NCI-H69 (cell line): ENCODE results near the gene GET3.
"Not testable (repeated sequence)": the region's sequence is repeated elsewhere in the genome, so short reads cannot be mapped to it uniquely, and the experiment has no call there.

Experiments used
- DNase-seq: peaks from one replicate; lab custom pipeline; 2025; lab: John Stamatoyannopoulos, UW

GET3 gene

DNA sequence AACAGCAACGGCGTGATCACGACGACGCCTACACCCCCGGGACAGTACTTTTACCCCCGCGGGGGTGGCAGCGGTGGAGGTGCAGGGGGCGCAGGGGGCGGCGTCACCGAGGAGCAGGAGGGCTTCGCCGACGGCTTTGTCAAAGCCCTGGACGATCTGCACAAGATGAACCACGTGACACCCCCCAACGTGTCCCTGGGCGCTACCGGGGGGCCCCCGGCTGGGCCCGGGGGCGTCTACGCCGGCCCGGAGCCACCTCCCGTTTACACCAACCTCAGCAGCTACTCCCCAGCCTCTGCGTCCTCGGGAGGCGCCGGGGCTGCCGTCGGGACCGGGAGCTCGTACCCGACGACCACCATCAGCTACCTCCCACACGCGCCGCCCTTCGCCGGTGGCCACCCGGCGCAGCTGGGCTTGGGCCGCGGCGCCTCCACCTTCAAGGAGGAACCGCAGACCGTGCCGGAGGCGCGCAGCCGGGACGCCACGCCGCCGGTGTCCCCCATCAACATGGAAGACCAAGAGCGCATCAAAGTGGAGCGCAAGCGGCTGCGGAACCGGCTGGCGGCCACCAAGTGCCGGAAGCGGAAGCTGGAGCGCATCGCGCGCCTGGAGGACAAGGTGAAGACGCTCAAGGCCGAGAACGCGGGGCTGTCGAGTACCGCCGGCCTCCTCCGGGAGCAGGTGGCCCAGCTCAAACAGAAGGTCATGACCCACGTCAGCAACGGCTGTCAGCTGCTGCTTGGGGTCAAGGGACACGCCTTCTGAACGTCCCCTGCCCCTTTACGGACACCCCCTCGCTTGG is 55.0 kb downstream of the GET3 start:
- DNase-seq, result peak; percentile 89

DNA sequence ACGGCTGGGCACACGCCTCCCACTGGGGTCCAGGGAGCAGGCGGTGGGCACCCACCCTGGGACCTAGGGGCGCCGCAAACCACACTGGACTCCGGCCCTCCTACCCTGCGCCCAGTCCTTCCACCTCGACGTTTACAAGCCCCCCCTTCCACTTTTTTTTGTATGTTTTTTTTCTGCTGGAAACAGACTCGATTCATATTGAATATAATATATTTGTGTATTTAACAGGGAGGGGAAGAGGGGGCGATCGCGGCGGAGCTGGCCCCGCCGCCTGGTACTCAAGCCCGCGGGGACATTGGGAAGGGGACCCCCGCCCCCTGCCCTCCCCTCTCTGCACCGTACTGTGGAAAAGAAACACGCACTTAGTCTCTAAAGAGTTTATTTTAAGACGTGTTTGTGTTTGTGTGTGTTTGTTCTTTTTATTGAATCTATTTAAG is 55.6 kb downstream of the GET3 start:
- peak; percentile 66 for DNase-seq

DNA sequence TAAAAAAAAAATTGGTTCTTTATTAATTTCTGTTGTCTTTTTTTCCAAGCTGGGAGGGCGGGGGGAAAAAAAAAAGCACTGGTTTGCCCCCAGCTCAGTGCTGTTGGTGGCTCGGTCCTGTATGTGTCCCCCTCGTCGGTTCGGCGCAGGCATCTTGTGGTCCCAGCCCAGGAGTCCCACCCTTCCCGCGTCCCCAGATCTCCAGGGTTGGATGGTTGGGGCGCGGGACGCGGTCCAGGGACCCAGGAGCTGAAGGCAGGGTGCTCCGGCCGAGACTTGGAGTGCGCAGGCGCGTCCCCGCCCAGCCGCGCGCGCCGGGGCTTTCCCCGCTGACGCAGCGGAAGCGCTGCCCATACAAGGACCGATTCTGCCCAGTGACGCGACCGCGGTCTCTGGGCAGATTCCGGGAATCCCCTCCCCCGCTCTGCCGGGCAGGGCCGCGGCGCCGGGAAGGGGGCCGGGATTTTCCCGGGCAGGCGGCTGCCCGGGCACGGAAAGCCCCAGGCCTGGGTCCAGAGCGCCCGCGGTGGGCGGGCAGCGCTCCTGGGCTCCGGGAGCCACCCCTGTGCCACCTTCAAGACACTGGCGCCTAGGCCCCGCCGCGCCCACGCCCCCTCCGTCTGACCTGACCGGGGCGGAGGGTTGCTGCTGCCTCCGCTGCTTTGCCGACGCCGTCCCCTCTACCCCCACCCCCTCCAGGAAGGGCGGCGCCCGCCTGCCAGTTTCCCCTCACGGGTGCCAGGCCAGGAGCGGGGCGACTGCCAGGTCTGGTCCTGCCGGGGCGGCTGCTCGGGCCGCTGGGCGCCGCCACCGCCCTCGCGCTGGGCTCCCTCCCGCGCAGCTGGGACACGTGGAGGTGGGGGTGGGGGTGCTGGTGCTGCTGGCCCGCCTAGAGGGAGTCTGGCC is 56.2 kb downstream of the GET3 start:
- DNase-seq, result peak; percentile 96

DNA sequence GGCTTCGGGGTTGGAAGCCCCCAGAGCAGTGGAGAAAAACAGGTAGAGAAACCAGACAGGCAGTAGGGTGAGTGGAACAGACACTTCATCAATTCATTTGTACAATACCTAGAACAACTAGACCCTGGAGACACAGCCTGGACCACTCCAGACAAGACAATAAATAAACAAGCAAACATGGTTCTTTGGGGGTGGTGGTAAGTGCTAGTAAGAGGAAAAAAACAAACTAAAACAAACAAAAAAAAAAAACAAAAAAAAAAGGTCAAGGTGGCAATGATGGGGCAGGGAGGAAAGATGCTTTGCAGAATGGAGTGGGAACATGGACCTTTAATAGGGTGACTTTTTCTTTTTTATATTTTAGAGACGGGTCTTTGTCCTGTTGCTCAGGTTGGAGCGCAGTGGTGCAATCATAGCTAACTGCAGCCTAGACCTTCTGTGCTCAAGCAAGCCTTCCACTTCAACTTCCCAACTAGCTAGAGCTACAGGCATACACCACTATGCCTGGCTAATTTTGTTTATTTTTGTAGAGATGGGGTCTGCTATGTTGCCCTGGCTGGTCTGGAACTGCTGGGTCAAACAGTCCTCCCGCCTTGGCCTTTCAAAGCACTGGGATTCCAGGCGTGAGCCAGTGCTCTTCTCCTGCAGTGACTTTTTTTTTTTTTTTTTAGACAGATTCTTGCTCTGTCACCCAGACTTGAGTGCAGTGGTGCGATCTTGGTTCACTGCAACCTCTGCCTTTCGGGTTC is 57.1 kb downstream of the GET3 start:
- DNase-seq, result peak; percentile 33

DNA sequence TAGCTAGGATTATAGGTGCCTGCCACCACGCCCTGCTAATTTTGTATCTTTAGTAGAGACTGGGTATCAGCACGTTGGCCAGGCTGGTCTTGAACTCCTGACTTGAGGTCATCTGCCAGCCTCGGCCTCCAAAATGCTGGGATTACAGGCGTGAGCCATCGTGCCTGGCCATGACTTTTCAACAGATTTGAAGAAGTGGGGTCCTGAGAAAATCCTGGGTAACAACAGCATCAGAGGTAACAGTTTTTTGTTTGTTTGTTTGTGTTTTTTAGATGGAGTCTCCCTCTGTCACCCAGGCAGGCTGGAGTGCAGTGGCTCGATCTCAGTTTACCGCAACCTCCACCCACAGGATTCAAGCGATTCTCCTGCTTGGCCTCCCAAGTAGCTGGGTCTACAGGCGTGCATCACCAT is 57.7 kb downstream of the GET3 start:
- no peak for DNase-seq

DNA sequence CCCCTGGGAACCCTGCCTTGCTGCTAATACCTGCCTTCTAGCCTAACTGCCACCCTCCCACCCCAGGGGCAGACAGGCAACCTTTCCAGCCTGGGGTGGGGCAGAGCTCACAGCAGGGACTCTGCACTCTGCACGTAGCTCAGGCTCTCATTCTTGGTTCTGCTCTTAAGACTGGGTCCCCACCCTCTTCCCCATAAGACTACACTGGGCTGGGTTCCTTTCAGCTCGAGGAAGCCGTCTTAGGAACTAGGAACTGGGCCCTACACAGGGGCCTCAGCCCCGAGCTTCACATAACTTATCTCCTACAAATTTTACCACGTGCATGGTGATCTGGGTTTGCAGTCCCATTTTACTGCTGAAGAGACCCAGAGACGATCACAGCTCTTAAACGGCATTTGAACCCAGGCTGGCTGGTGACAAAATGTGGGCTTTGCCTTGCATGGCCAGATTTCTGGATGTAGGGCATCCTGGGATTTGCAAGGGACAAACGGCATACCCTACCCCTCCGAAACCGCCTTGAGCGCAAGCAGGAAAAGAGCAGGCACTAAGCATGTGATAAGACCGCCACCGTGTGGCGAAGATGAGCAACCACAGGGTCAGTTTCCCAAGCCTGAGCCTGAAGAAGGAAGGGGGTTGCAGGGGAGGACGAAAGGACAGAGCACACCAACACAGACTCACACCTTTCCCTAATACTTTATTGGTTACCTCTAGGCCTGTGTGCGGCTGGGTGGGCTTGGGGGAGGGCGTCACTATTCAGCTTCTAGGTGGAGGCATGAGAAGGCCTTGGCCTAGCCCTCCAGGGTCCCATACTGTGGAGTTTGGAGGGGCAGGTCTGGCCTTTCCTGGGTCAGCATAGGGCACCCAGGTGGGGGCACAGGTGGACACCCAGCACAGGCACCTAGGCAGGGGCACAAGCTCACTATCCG is 59.1 kb downstream of the GET3 start:
- DNase-seq, result peak; percentile 93

DNA sequence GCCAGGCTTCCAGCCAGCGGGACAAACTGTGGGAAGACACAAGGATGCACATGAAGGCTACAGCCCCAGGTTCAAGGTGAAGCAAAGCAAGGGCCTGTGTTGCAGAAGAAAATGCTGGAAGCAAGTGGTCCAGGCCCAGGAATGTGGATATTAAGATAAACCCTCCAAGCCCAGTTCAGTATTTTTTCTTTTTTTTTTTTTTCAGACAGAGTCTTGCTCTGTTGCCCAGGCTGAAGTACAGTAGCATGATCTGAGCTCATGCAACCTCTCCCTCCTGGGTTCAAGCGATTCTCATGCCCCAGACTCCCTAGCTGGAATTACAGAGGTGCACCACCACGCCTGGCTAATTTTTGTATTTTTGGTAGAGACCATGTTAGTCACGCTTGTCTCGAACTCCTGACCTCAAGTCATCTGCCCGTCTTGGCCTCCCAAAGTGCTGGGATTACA is 59.9 kb downstream of the GET3 start:
- DNase-seq, result peak; percentile 29

DNA sequence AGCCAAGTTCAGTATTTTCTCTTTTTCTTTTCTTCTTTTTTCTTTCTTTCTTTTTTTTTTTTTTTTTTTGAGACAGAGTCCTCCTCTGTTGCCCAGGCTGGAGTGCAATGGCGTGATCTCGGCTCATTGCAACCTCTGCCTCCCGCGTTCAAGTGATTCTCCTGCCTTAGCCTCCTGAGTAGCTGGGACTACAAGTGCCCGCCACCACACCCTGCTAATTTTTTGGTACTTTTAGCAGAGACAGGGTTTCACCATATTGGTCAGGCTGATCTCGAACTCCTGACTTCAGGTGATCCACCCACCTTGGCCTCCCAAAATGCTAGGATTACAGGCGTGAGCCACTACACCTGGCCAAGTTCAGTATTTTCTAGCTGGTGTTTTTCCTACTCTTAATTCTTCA is 60.3 kb downstream of the GET3 start:
- not testable (repeated sequence) for DNase-seq
